ENCODE measurements around the gene PLXNA4.

The PLXNA4 gene

DNA sequence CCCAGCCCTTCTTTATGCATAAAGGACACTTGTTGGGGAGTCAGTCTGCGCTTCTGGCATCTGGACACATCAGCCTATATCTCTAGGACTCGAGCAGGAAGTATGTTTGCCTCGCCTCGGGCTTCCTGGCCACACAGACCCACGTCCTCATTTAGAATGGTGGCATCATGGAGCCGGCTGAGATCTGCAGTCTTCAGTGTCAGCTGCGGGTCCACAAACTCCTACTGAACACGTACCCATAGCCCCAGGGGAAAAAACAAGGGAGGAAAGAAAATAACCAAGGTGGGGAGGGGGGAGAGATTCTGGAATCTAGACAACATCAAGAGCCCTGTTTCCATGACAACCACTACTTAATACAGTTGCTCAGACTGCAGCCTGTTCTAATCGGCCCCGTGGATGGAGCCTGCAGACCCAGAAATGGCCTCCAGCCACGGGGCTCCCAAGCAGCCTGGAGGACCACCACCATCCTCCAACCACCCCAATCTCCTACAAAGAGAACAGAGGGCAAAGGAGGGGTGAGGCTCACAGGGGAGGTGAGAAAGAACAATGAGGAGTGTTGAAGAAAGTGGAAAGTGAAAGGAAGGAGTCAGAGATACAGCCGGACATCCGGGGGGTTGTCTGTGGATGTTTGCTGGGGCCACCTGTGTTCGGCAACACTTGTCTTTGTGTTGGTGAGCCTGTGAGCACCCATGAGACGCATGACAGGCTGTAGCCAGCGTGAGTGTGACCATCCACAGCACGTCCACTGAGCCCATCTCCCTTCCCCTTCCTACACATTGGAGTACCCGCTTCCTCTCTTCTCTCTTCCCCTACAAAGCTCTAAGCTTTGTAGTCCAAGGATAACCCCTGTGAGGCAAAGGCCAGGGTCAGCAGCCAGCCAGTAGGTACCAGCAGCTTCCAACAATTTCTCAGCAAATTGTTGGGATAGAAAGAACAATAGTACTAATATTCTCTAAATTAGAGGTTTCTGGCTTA, 141.0 kb downstream of the PLXNA4 start:
- no peak for DNase-seq (ENCODE audit: extremely low spot score)
- ChIA-PET POLR2A (no interaction called here), CTCF (no interaction called here)

DNA sequence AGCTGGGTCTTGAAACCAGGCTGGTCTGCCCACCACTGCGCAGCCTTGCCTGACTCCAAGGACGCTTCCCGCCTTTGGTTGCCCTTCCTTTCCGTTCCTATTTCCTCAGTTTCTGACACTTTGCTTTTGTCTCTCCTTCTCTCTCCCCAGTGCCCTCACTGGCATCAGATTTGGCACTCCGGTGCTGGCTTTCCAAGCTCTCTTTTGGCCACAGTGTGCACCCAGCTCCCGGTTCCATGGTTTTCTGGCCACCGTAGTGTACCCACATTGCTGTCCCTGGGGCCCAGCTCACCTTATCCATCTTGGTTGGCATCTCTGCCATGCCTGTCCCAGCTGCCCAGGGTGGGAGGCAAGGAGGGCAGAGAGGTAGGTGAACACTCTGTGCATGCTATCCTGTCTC, 142.2 kb downstream of the PLXNA4 start:
- no peak for DNase-seq (ENCODE audit: extremely low spot score)
- ChIA-PET CTCF (no interaction called here), POLR2A (no interaction called here)
- TF ChIP-seq NFRKB (IDR thresholded peaks at IDR 0.05) (no peak), PKNOX1 (IDR thresholded peaks at IDR 0.05) (no peak)

More for the DNA sequence above, 141.0 kb downstream of the PLXNA4 start:
- TF ChIP-seq ZNF384 (IDR thresholded peaks at IDR 0.05) (no peak), HDGF (IDR thresholded peaks at IDR 0.05; ENCODE audit: borderline replicate concordance) (no peak), CTBP1 (IDR thresholded peaks at IDR 0.05; ENCODE audit: borderline replicate concordance) (no peak), FOXA1 (IDR thresholded peaks at IDR 0.05) (no peak), ELF4 (IDR thresholded peaks at IDR 0.05) (no peak), SUZ12 (IDR thresholded peaks at IDR 0.05) (no peak), SP1 (IDR thresholded peaks at IDR 0.05) (no peak), ARNT (IDR thresholded peaks at IDR 0.05) (no peak), FOXM1 (IDR thresholded peaks at IDR 0.05; ENCODE audit: borderline replicate concordance) (no peak), PKNOX1 (IDR thresholded peaks at IDR 0.05) (no peak), TARDBP (IDR thresholded peaks at IDR 0.05) (no peak)

- TF ChIP-seq FOXA1 (IDR thresholded peaks at IDR 0.05): no peak
- TF ChIP-seq ZNF384 (IDR thresholded peaks at IDR 0.05): no peak
- no peak for TF ChIP-seq BHLHE40 (IDR thresholded peaks at IDR 0.05; ENCODE audit: borderline replicate concordance)
- no peak for TF ChIP-seq FOXM1 (IDR thresholded peaks at IDR 0.05; ENCODE audit: borderline replicate concordance)
- TF ChIP-seq ARNT (IDR thresholded peaks at IDR 0.05): no peak
- TF ChIP-seq L3MBTL2 (conservative IDR thresholded peaks at IDR 0.05): no peak
- no peak for TF ChIP-seq TARDBP (IDR thresholded peaks at IDR 0.05)
- TF ChIP-seq ELF4 (IDR thresholded peaks at IDR 0.05): no peak
- TF ChIP-seq PKNOX1 (IDR thresholded peaks at IDR 0.05): no peak
- TF ChIP-seq FOXK2 (IDR thresholded peaks at IDR 0.05): no peak
- no peak for DNase-seq (ENCODE audit: extremely low spot score)
- ChIA-PET POLR2A (no interaction called here), CTCF (no interaction called here)
Observed at GRCh38 chr7:132433301-132433700, 143.0 kb downstream of the PLXNA4 start.

GRCh38 chr7:132430861-132431822, 145.1 kb downstream of the PLXNA4 start:
- ChIA-PET POLR2A (no interaction called here), CTCF (interaction anchor here (0.6 kb wide), 1 partner anchor 156 kb away, joined by 3 read pairs; no protein-coding TSS in a partner anchor)
- peak; percentile 28 for DNase-seq (ENCODE audit: extremely low spot score)
- TF ChIP-seq ARNT (IDR thresholded peaks at IDR 0.05): no peak
- no peak for TF ChIP-seq FOXK2 (IDR thresholded peaks at IDR 0.05)
- TF ChIP-seq FOXA1 (IDR thresholded peaks at IDR 0.05): no peak
- no peak for TF ChIP-seq L3MBTL2 (conservative IDR thresholded peaks at IDR 0.05)
- peak; percentile 21; the same call in 1 of the 2 replicates for TF ChIP-seq PKNOX1 (IDR thresholded peaks at IDR 0.05)
- TF ChIP-seq ZNF384 (IDR thresholded peaks at IDR 0.05): no peak

DNA sequence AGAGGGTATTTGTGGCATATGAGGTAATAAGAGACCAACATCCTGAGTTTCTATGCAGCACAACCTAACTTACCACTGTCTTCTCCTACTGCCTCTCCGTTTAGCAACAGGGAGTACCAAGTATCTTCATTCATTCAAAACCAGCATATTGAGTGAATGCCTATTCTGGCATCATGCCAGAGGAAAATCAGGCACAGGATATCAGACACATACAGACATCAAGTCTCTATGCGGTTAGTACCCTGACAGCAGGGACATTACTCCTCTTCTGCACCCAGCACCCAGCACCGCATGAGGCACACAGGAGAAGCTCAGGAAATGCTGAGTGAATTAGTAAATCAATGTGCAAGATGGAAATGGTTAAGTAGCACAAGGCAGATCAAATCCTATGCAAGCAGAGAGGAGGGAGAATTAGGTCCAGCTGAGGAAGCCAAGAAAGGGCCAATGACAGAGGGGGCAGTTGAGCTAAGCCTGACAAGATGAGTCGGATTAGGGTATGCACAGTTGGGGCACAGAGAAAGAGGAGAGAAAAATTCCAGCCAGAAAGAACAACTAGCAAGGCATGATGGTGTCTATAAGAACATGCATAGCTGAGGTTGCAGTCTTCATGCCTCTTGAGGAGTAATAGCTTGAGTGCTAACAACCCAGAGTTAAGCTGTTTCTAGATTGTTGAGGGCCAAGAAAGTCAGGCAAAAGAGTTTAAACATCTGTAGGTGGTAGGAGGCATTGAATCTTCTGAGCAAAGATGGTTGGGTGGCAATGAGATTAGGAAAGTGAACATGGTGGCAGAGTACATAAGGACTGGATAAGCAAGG, 146.0 kb downstream of the PLXNA4 start:
- TF ChIP-seq ARNT (IDR thresholded peaks at IDR 0.05) (no peak), BHLHE40 (IDR thresholded peaks at IDR 0.05; ENCODE audit: borderline replicate concordance) (no peak), FOXA1 (IDR thresholded peaks at IDR 0.05) (no peak), FOXM1 (IDR thresholded peaks at IDR 0.05; ENCODE audit: borderline replicate concordance) (no peak), HDGF (IDR thresholded peaks at IDR 0.05; ENCODE audit: borderline replicate concordance) (no peak)
- ChIA-PET POLR2A (no interaction called here), CTCF (interaction anchor here (0.6 kb wide), 1 partner anchor 157 kb away, joined by 3 read pairs; no protein-coding TSS in a partner anchor)
- no peak for DNase-seq (ENCODE audit: extremely low spot score)
